Psoas muscle (tissue), 8 donors: ENCODE data around the gene BTBD3. TPM values are rescaled to one million over a fixed set of nuclear protein-coding genes. Genes with fewer than 3 reads are reported as not detected.

Experiments used
- ATAC-seq, 4 donors: fragments of 200-7000 bp; cut with Tn5 transposase; one replicate each; pipeline ENCODE4 v1.9.1; 2020; ENCODE audit warnings: moderate library complexity in 3 of 4, mild to moderate bottlenecking in 2 of 4
- DNase-seq, 2 donors: peaks; one replicate each; pipeline ENCODE4 v3.0.0-alpha.2; 2020
- H3K27ac ChIP-seq: fragments of 200-600 bp; one replicate; pipeline ENCODE4 v1.8.0; 2022
- H3K27me3 ChIP-seq, 3 donors: fragments of 200-600 bp in 1 of 3; one replicate each; pipeline versions ENCODE4 v1.6.1 to v1.8.0; 2013 to 2022; ENCODE audit warnings: low read length in 2 of 3, mild to moderate bottlenecking in 2 of 3, moderate library complexity in 1 of 3; ENCODE audit not compliant: insufficient read depth in 3 of 3
- H3K36me3 ChIP-seq, 2 donors: fragments of 200-600 bp in 1 of 2; one replicate each; pipeline versions ENCODE4 v1.6.1 to v1.8.0; 2013 to 2022; ENCODE audit warnings: low read depth in 1 of 2, mild to moderate bottlenecking in 1 of 2, moderate library complexity in 1 of 2; ENCODE audit not compliant: insufficient read depth in 1 of 2
- H3K4me1 ChIP-seq: fragments of 200-600 bp; one replicate; pipeline ENCODE4 v1.8.0; 2022
- H3K4me3 ChIP-seq: fragments of 200-600 bp; one replicate; pipeline ENCODE4 v1.8.0; 2022; ENCODE audit warnings: mild to moderate bottlenecking
- H3K9me3 ChIP-seq: fragments of 200-600 bp; one replicate; pipeline ENCODE4 v1.8.0; 2022
- CTCF ChIP-seq: fragments of 200-600 bp; IDR thresholded peaks from one replicate; pipeline ENCODE4 v1.8.0; 2022; ENCODE audit warnings: antibody characterized with exemption
- WGBS, 3 donors: extraction: QIAGEN DNeasy Blood & Tissue Kit; methylation state at CpG; one replicate each; pipeline versions ENCODE4 v1.1.6 to v1.1.7; 2013; 5-methylcytosine and 5-hydroxymethylcytosine counted together
- intact Hi-C, 2 donors: fragments of 100-400 bp; cut with DNase I; formaldehyde crosslinking; loops; one replicate each; pipeline versions ENCODE4 v1.11.0 to v1.14.2; 2022
- polyA plus RNA-seq, 3 donors: library from polyadenylated mRNA; stranded (reverse); fragments of 200-250 nt; gene quantifications; one replicate each; pipeline ENCODE4 v1.2.3, GENCODE V29; 2013
- total RNA-seq, 4 donors: library from RNA; stranded (reverse); fragmentation: NEBNext Ultra II Directional in 2 of 4; extraction: Animal tissue kit (Norgen Biotek cat#: 25700) in 2 of 4; gene quantifications; one replicate each; pipeline versions ENCODE4 v1.2.1 to v1.2.4, GENCODE V29; 2021 to 2023
- donor health status: healthy with polysubstance abuse.
- donor health status: DM: no; HTN: no; CAD: no; lungs with moderate emphysema.
- donor health status: Bipolar disorder and iron deficiency.
- donor health status: healthy.
- donor health status: DM: yes; HTN: yes; CAD: no.
- donor health status: DM: no; HTN: no; CAD: no.
- donor health status: DM: no; HTN: no; CAD: no.
- donor health status: DM: yes; HTN: yes; CAD: no.

BTBD3 gene
- total and polyA plus RNA-seq, 7 donors, result 7.3 to 23.7 (median 15.1) TPM

- H3K4me3 ChIP-seq, result no peak overlapping the region
- H3K9me3 ChIP-seq, result no peaks in the 10 kb centered on the region
- no peak overlapping the region for H3K27ac ChIP-seq
- no peaks in the 10 kb centered on the region for H3K27me3 ChIP-seq
- DNase-seq (no peak), ATAC-seq (no peak)
- H3K4me1 ChIP-seq, result no peaks in the 10 kb centered on the region
- 68 to 74% (median 74%) methylated on average over 6 of the region's 6 CpGs for WGBS, 3 donors
- no peak for TF ChIP-seq CTCF
- H3K36me3 ChIP-seq, result no peaks in the 10 kb centered on the region
- intact Hi-C loops, result no loop called here
Measured at GRCh38 chr20:11936157-11936556, 18.5 kb downstream of the BTBD3 start.

- Histone ChIP-seq H3K4me1 (no peaks in the 10 kb centered on the region), H3K4me3 (no peak overlapping the region), H3K27ac (no peak overlapping the region), H3K27me3 (no peaks in the 10 kb centered on the region), H3K36me3 (no peaks in the 10 kb centered on the region), H3K9me3 (no peaks in the 10 kb centered on the region)
- no peak for TF ChIP-seq CTCF
- ATAC-seq (no peak), DNase-seq (no peak)
- intact Hi-C loops, result no loop called here
Measured at GRCh38 chr20:11937230-11937629, 19.5 kb downstream of the BTBD3 start.

- no peak for DNase-seq
- intact Hi-C loops, result no loop called here
- no peaks in the 10 kb centered on the region for H3K27me3 ChIP-seq
- TF ChIP-seq CTCF, result no peak
- H3K27ac ChIP-seq, result no peak overlapping the region
- WGBS, 3 donors, result 93 to 95% (median 94%) methylated on average over 4 of the region's 4 CpGs
- no peaks in the 10 kb centered on the region for H3K4me1 ChIP-seq
- ATAC-seq, result no peak
- no peaks in the 10 kb centered on the region for H3K36me3 ChIP-seq
- H3K9me3 ChIP-seq, result no peaks in the 10 kb centered on the region
- H3K4me3 ChIP-seq, result no peak overlapping the region
Measured at GRCh38 chr20:11941593-11942246, 24.0 kb downstream of the BTBD3 start.

DNA sequence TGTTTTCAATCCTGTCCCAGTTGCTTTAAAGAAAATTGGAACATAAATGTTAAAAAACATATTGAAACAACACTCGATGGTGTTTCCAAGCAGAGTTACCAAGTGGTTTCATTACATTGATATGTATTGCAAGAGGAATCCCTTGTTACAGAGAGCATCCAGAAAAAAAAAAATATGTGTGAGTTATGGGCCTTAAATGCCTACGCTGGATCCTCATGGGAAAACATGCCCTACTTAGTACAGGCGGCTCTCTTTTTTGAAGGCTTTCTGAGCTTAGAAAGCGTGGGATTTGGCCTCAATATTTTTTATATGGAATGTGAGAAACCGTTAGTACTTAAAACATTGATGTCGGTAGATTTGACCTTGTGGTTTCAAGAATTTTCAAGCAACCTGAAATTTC lies 26.1 kb downstream of the BTBD3 start:
- 84 to 89% (median 86%) methylated on average over 6 of the region's 6 CpGs for WGBS, 3 donors
- Histone ChIP-seq H3K27me3 (no peaks in the 10 kb centered on the region), H3K27ac (no peak overlapping the region), H3K4me3 (no peak overlapping the region), H3K36me3 (no peaks in the 10 kb centered on the region), H3K9me3 (no peaks in the 10 kb centered on the region), H3K4me1 (no peaks in the 10 kb centered on the region)
- DNase-seq (no peak), ATAC-seq (no peak)
- no peak for TF ChIP-seq CTCF
- intact Hi-C loops, result no loop called here

GRCh38 chr20:11948806-11949205 lies 31.1 kb downstream of the BTBD3 start:
- ATAC-seq (no peak), DNase-seq (no peak)
- H3K9me3 ChIP-seq, result no peaks in the 10 kb centered on the region
- H3K36me3 ChIP-seq, result no peaks in the 10 kb centered on the region
- no peak overlapping the region for H3K4me3 ChIP-seq
- H3K4me1 ChIP-seq, result no peaks in the 10 kb centered on the region
- H3K27me3 ChIP-seq, result no peaks in the 10 kb centered on the region
- H3K27ac ChIP-seq, result no peak overlapping the region
- intact Hi-C loops, result no loop called here
- no peak for TF ChIP-seq CTCF
